Breast epithelium (tissue), 3 donors: ENCODE data around the gene HIVEP2.

Experiments used
- POLR2A ChIP-seq: fragments of 450-650 bp; IDR thresholded peaks from one replicate; pipeline ENCODE4 v1.6.1; 2016; ENCODE audit warnings: antibody characterized with exemption, mild to moderate bottlenecking, moderate library complexity
- TF ChIP-seq, protein P1 (sequence below), 3 donors: fragments of 450-650 bp; IDR thresholded peaks; one replicate each; pipeline ENCODE4 v1.5.1; 2016 to 2017; ENCODE audit warnings: antibody characterized with exemption in 3 of 3, mild to moderate bottlenecking in 3 of 3, moderate library complexity in 3 of 3

DNA sequence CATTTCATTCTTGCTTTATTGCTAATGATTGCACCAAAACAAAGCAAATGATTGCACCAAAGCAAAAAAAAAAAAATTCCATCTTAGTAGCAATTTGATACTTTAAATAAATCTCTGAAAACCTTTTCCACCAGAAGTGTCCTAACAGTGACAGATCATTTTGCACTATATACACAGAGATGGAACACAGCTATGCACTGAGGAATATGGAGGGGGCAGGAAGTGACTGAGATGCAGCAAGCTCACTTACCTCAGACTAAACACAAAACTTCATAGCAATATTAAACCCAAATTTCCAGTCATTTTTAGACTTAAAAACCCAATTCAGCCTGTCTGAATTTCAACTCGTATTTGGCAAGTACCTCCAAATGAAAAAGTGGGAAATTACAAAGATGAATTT lies 41.2 kb downstream of the HIVEP2 start:
- TF ChIP-seq, protein P1, sequence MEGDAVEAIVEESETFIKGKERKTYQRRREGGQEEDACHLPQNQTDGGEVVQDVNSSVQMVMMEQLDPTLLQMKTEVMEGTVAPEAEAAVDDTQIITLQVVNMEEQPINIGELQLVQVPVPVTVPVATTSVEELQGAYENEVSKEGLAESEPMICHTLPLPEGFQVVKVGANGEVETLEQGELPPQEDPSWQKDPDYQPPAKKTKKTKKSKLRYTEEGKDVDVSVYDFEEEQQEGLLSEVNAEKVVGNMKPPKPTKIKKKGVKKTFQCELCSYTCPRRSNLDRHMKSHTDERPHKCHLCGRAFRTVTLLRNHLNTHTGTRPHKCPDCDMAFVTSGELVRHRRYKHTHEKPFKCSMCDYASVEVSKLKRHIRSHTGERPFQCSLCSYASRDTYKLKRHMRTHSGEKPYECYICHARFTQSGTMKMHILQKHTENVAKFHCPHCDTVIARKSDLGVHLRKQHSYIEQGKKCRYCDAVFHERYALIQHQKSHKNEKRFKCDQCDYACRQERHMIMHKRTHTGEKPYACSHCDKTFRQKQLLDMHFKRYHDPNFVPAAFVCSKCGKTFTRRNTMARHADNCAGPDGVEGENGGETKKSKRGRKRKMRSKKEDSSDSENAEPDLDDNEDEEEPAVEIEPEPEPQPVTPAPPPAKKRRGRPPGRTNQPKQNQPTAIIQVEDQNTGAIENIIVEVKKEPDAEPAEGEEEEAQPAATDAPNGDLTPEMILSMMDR (IDR thresholded peaks at IDR 0.05): no peak
- no peak for TF ChIP-seq POLR2A
